T-helper 2 cell treated with Interferon-gamma antibody and Interleukin-4, amounts not matched to agents 5 μg/mL and 100 μg/mL, for 36 hours (primary cell): ENCODE results near the gene CHMP1B.
"Not testable (repeated sequence)": the region's sequence is repeated elsewhere in the genome, so short reads cannot be mapped to it uniquely, and the experiment has no call there.

Experiments
- DNase-seq: peaks from one replicate; pipeline ENCODE4 v3.0.0; 2021; ENCODE audit warnings: low spot score
- H3K27ac Mint-ChIP-seq: one replicate; pipeline ENCODE4 v1.8.0; 2021; ENCODE audit warnings: mild to moderate bottlenecking, mixed read lengths
- H3K27me3 Mint-ChIP-seq: one replicate; pipeline ENCODE4 v1.8.0; 2021; ENCODE audit warnings: low read depth, mixed read lengths
- H3K36me3 Mint-ChIP-seq: one replicate; pipeline ENCODE4 v1.8.0; 2021; ENCODE audit warnings: low read depth, mixed read lengths
- H3K4me1 Mint-ChIP-seq: one replicate; pipeline ENCODE4 v1.8.0; 2021; ENCODE audit warnings: low read depth, mixed read lengths
- H3K4me3 Mint-ChIP-seq: one replicate; pipeline ENCODE4 v1.8.0; 2022; ENCODE audit warnings: mild to moderate bottlenecking, moderate library complexity, mixed read lengths
- H3K9me3 Mint-ChIP-seq: one replicate; pipeline ENCODE4 v1.8.0; 2021; ENCODE audit warnings: mixed read lengths

The CHMP1B gene

DNA sequence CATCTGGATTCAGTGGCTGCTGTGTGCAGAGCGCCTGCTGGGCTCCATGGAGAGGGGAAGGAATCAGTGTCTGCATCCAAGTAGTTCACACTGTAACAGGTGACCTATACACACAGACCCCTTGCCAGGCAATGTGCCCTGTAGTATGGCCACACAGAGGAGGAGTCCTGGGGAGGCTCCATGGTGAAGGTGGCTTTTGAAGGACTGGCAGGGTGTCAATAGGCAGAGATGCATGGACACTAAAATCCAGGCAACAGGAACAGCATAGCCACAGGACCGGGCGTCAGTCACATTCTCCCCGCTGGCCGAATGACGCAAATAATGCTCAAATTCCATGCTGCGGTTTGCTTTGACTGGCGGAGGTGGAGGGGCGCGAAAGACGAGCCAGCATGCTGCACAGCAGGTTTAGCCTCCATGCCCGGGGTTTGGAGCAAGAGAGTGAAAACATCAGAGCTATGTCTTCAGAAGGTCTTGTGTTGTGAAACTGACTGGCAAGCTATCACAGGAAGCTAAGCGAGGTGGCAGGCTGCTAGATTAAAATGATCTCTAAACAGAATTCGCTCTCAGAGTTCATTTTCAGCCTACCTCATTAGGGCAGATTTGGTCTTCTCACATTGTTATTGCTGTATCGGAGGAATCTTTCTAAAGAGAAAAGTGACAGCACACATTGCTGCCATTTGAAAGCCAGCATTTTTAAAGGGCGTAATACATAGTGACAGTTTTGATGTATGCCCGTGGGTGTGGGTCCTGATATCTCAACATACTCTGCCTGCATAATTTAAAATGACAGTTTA is 1.2 kb upstream of the CHMP1B start:
- Mint-ChIP-seq H3K36me3 (peaks cover 7% of the 10 kb centered on the region), H3K4me1 (peaks cover 23% of the 10 kb centered on the region), H3K27me3 (peaks cover 3% of the 10 kb centered on the region), H3K27ac (peak overlapping the region; percentile 100), H3K4me3 (peak overlapping the region; percentile 100), H3K9me3 (no peaks in the 10 kb centered on the region)
- DNase-seq = peak; percentile 47

DNA sequence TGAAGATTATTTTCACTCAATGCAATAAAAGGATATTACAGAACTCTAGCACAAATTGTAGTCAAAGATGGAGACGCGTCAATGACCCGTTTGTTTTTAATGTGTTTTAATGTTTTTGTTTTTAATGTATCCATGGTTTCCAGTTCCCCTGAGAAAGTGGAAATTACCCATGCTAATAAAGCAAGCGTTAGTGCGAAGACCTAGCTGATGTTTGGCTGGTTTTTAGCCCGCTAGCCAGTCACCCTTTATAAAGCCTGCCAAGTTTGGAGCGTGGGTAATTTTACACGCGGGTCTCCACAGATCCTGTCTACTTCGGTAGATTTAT is 430 bp upstream of the CHMP1B start:
- Mint-ChIP-seq H3K9me3 (no peaks in the 10 kb centered on the region), H3K36me3 (peaks cover 7% of the 10 kb centered on the region), H3K27me3 (peaks cover 3% of the 10 kb centered on the region), H3K4me1 (peaks cover 23% of the 10 kb centered on the region), H3K27ac (peak overlapping the region; percentile 100), H3K4me3 (peak overlapping the region; percentile 100)
- no peak for DNase-seq

DNA sequence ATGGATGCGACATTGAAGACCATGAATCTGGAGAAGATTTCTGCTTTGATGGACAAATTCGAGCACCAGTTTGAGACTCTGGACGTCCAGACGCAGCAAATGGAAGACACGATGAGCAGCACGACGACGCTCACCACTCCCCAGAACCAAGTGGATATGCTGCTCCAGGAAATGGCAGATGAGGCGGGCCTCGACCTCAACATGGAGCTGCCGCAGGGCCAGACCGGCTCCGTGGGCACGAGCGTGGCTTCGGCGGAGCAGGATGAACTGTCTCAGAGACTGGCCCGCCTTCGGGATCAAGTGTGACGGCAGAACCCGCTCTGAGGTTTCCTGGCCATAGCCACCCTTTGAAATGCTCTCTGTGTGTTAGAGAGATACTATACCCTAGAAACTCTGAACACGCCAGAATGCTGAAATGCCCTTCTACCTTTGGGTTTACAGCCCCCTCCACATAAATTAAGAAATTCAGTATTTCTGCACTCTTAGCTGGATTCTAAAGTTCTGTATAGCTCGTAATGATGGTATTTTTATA is 659 bp downstream of the CHMP1B start:
- no peaks in the 10 kb centered on the region for H3K9me3 Mint-ChIP-seq
- H3K4me3 Mint-ChIP-seq = peak overlapping the region; percentile 100
- peaks cover 7% of the 10 kb centered on the region for H3K36me3 Mint-ChIP-seq
- peak overlapping the region; percentile 100 for H3K27ac Mint-ChIP-seq
- DNase-seq = peak; percentile 44
- peaks cover 3% of the 10 kb centered on the region for H3K27me3 Mint-ChIP-seq
- H3K4me1 Mint-ChIP-seq = peaks cover 23% of the 10 kb centered on the region

DNA sequence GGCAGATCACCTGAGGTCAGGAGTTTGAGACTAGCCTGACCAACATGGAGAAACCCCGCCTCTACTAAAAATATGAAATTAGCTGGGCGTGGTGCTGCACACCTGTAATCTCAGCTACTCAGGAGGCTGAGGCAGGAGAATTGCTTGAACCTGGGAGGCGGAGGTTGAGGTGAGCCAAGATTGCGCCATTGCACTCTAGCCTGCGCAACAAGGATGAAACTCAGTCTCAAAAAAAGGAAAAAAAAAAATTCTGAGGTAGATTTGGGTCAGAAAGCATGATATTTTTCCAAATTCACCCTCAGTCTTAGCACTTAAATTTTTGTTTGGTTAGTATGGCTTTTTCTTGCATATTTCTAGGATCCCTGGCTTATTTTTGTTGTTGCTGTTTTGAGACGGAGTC is 3.3 kb downstream of the CHMP1B start:
- DNase-seq, H3K4me3 Mint-ChIP-seq, H3K27me3 Mint-ChIP-seq, H3K9me3 Mint-ChIP-seq, H3K36me3 Mint-ChIP-seq, H3K27ac Mint-ChIP-seq: not testable (repeated sequence)
- H3K4me1 Mint-ChIP-seq = peaks cover 31% of the 10 kb centered on the region

DNA sequence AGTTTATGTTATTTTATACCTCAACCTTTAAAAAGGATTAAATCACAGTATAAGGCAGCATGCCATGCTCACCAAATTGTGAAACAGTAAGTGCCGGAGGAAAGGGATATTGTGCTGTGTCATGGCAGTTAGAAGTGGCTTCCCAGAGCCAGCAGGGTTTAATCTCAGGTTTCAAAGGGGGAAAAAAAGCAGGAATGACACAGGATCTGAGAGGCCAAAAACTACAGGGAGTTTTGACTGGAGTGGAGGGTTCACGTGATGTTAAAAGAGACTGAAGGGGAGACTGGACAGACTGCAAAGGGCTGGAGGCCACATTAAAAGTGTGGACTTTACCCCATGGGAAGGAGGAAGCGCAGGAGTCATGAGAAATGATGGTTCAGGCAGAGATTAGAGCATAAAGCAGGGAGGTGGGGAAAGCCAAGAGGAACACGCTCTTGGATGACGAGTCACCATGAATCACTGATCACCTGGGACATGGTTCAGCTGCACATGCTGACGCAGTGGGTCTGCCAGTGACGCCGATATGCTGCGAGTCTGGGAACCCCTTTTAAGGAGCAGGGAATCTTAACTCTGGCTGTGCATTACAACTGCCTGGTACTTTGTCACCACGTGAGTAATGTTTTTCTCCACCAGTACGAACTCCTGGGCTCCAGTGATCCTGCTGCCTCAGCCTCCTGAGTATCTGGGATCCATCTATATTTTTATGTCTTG is 6.1 kb downstream of the CHMP1B start:
- Mint-ChIP-seq H3K27me3 (no peaks in the 10 kb centered on the region), H3K4me1 (peaks cover 17% of the 10 kb centered on the region), H3K36me3 (no peaks in the 10 kb centered on the region), H3K9me3 (no peaks in the 10 kb centered on the region), H3K27ac (no peak overlapping the region), H3K4me3 (no peak overlapping the region)
- DNase-seq = no peak

DNA sequence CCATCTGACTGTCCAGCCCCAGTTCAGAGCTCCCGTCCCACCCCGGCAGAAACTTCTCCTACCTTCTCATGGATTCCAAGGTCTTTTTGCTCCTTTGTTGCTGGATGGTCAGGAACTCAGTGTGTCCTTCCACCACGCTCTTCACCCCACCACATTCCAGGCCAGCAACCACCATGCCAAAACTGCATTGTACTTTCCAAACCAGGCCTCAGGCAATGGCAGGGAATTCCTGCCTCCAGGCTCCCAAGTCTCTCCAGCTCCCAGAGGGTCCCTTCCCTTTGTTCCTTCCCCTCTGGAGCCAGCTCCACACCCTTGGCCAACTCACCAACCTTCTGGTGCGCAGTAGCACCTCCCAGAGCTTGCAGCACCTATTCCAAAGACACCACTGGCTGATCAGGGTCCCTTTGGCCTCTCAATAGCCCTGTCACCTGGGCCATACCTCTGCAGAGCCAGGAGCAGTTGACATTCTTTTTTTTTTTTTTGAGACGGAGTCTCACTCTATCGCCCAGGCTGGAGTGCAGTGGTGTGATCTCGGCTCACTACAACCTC is 8.1 kb downstream of the CHMP1B start:
- Mint-ChIP-seq H3K27ac (no peak overlapping the region), H3K4me1 (peaks cover 13% of the 10 kb centered on the region), H3K9me3 (no peaks in the 10 kb centered on the region), H3K36me3 (no peaks in the 10 kb centered on the region), H3K27me3 (no peaks in the 10 kb centered on the region), H3K4me3 (no peak overlapping the region)
- DNase-seq = no peak

DNA sequence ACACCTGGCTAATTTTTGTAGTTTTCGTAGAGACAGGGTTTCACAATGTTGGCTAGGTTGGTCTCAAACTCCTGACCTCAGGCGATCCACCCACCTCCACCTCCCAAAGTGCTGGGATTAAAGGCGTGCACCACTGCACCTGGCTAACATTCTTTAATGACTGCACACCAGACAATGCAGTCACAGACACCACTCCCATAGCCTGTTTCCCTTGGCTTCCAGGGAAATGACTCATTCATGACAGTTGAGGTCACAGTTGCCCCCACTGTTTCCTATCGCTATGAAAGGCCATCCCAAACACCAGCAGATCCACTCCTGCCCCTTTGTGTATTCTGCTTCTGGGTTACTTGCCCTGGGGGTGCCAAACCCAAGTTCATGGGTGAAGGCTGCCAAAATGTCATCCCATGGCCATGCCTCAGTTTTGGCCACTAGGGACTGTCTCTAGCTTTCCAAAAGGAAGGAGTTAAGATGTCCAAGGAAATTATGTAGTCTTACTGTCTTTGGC is 8.7 kb downstream of the CHMP1B start:
- Mint-ChIP-seq H3K27me3 (no peaks in the 10 kb centered on the region), H3K36me3 (no peaks in the 10 kb centered on the region), H3K4me1 (peaks cover 11% of the 10 kb centered on the region), H3K4me3 (no peak overlapping the region), H3K27ac (no peak overlapping the region), H3K9me3 (no peaks in the 10 kb centered on the region)
- DNase-seq = peak; percentile 23

DNA sequence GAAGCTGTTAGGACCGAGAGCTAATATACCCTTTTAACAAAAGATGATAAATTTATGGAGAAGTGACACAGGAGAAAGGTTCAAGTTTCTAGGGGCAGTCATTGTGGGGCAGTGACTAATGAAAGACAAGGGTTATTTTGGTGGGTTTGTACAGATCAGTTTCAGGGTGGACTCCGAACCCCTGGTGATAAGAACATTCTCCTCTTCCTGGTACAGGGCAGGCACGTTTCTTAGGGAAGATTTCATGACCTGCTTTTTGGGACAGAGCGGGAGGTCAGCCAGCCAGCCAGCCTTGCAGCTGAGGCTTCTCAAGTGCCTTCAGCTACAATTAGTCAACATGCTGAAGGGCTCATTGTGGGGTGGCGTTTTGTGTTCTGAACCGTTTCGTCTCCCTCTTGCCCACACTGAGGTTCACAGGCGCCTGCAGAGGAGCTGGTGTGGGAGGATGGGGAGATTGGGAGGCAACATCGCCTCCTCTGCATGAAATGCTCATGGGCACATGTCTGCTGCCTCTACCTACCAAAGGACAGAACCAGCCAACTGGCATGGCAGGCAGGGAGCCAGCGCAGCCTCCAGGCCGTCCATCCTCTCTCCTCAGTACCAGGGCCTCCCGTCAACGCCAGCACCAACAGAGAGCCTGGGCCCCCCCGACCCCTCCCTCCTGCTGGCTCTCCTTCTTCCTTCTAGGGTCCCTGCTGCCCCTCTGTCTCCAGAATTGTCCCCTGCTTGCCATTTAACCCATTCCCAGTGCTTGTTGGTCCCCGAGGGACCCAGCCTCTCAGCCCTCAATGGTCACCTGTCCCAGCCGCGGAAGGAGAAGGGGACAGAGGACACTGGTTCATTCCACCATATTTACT is 9.6 kb downstream of the CHMP1B start:
- no peak overlapping the region for H3K27ac Mint-ChIP-seq

DNA sequence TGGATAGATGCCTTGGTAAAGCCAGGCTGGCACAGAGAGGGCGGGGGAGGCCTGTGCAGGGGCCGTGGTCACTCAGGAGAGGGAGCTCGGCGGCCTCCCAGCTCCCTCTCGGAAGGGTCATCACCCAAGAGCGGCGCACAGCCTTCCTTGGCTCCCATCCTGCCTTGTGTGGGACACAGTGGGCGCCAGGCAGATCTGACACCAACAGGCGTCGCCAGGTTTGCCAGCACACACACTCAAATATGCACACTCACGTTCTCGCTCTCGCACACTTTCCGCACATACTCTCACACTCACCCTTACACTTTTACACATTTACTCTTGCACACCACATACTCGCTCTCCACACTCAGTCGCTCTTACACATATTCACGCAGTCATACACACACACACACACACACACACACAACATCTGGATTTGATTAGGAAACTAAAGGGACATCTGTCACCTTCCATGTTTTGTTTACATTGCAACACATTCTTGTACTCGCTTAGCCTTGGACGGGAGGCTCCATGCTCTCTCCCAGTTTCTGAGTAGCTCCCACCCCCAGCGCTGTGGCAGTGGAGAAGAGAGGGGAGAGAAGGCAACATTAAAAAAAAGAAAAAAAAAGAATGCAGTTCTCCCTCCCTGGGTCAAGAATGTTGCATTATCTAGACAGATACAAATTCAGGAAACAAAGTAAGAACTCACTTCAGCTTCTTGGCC is 10.5 kb downstream of the CHMP1B start:
- no peak overlapping the region for H3K4me3 Mint-ChIP-seq
- H3K27ac Mint-ChIP-seq = no peak overlapping the region
- H3K36me3 Mint-ChIP-seq = no peaks in the 10 kb centered on the region
- H3K9me3 Mint-ChIP-seq = no peaks in the 10 kb centered on the region
- no peaks in the 10 kb centered on the region for H3K27me3 Mint-ChIP-seq
- H3K4me1 Mint-ChIP-seq = peaks cover 11% of the 10 kb centered on the region
- DNase-seq = no peak

More for the DNA sequence above, 9.6 kb downstream of the CHMP1B start:
- Mint-ChIP-seq H3K36me3 (no peaks in the 10 kb centered on the region), H3K4me1 (peaks cover 11% of the 10 kb centered on the region), H3K4me3 (no peak overlapping the region), H3K9me3 (no peaks in the 10 kb centered on the region), H3K27me3 (no peaks in the 10 kb centered on the region)
- no peak for DNase-seq

DNA sequence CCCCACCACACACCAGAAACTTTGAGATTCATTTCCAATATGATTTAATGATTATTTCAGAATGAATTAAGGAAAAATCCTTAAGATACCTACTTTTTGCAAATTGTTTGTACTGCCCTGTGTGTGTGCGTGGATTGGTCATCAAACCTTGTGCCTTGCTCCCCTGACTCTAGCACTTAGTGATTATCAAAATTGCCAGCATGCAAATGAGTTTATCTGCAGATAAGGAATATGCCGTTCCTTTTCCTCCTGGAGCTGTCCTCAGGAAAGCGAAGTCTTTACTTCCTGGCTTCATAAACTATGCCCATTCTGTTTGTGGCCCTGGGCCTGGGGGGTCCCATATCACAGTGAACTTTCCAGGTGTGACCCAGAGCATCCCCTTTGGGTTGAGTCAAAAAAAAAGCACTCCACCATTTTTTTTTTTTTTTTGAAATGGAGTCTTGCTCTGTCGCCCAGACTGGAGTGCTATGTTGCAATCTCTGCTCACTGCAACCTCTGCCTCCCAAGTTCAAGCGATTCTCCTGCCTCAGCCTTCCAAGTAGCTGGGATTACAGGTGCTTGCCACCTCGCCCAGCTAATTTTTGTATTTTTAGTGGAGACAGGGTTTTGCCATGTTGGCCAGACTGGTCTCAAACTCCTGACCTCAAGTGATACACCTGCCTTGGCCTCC is 11.4 kb downstream of the CHMP1B start:
- H3K27me3 Mint-ChIP-seq = no peaks in the 10 kb centered on the region
- H3K4me1 Mint-ChIP-seq = peaks cover 11% of the 10 kb centered on the region
- no peak overlapping the region for H3K4me3 Mint-ChIP-seq
- H3K9me3 Mint-ChIP-seq = no peaks in the 10 kb centered on the region
- no peak overlapping the region for H3K27ac Mint-ChIP-seq
- H3K36me3 Mint-ChIP-seq = no peaks in the 10 kb centered on the region
- DNase-seq = no peak

DNA sequence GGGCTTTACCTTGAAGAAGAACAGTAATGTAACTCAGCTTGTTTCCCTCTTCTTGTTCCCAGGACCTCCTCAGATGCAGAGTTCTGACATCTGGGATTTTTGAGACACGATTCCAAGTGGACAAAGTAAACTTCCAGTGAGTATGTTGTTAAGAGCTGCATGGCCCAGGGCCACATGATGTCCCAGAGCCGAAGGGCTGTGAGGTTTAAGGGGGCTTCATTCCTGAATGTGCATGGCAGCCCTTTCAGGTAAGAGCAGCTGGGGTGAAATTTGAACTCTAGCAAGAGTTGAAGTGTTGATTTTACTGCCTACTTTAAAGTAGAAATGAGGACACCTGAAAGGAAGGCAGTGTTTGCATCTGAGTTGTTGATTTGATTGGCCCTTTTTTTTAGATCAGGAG is 13.3 kb downstream of the CHMP1B start:
- Mint-ChIP-seq H3K9me3 (no peaks in the 10 kb centered on the region), H3K4me3 (no peak overlapping the region), H3K4me1 (peaks cover 3% of the 10 kb centered on the region), H3K36me3 (no peaks in the 10 kb centered on the region), H3K27ac (no peak overlapping the region), H3K27me3 (no peaks in the 10 kb centered on the region)
- no peak for DNase-seq

DNA sequence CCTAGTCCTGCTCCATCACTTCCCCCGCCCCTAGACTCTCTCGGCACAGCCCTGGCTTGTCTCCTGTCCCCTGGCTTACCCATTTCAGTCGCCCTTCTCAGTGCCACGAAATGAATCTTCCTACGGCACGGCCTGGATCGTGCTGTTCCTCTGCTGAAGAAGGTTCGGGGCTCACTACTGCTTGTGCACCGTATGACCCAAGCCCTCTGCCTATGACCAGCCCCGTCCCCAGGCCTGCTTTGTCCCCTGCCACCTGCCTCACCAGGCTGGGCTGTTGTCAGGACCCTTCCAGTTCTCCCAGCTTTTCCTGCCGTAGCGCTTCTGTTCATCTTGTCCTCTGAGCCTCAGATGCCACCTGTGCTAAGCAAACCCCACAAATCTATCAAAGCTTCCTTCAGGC is 13.9 kb downstream of the CHMP1B start:
- no peak overlapping the region for H3K4me3 Mint-ChIP-seq
- no peaks in the 10 kb centered on the region for H3K9me3 Mint-ChIP-seq
- H3K36me3 Mint-ChIP-seq = no peaks in the 10 kb centered on the region
- DNase-seq = no peak
- H3K4me1 Mint-ChIP-seq = peaks cover 2% of the 10 kb centered on the region
- H3K27ac Mint-ChIP-seq = no peak overlapping the region
- no peaks in the 10 kb centered on the region for H3K27me3 Mint-ChIP-seq

DNA sequence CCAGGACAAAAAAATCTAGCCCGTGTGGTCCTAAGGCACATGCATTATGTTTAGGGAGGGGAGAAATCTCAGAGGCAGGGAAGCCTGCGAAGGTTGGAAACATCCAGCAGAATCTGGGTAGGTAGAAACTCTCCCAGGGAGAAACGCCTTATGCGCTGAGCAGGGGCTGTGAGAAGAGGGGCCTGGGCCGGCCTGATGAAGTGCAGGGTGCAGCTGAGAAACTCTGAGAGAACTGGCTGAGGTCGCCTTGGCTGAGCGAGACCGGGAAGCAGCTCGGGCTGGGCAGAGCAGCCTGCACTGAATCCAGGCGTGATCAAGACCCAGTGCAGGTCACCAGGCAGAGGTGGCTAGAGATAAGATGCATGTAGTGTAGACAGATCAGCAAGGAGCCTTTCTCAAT is 15.1 kb downstream of the CHMP1B start:
- Mint-ChIP-seq H3K4me1 (no peaks in the 10 kb centered on the region), H3K27ac (no peak overlapping the region), H3K36me3 (no peaks in the 10 kb centered on the region), H3K27me3 (peaks cover 2% of the 10 kb centered on the region), H3K9me3 (no peaks in the 10 kb centered on the region), H3K4me3 (no peak overlapping the region)
- no peak for DNase-seq
